Naive thymus-derived CD8-positive, alpha-beta T cell (primary cell): ENCODE measurements around the gene NDE1. TPM values are rescaled to one million over a fixed set of nuclear protein-coding genes. Genes with fewer than 3 reads are reported as not detected.
A peak's percentile ranks its signal among the peaks of the same experiment; 100 is the strongest.

Experiments
- ATAC-seq, 2 donors: fragments of 150-1000 bp; cut with Tn5 transposase in 1 of 2; sonication (Bioruptor Pico), chemical (Tn5 transposase) in 1 of 2; 1 replicate in 1 of 2; 2 replicates in 1 of 2; pipeline ENCODE4 v1.10.0; 2021; ENCODE audit warnings: mild to moderate bottlenecking in 2 of 2, moderate library complexity in 2 of 2
- POLR2A ChIA-PET: fragments of 350-600 bp; sonication (Branson Sonifier 250); formaldehyde crosslinking; loops from one replicate; lab custom pipeline; 2021; ENCODE audit warnings: antibody characterized with exemption; lab: Charles Lee
- DNase-seq, 10 donors: peaks; one replicate each; pipeline versions ENCODE4 v3.0.0 to v3.0.0-alpha.2; 2020 to 2022
- H3K27ac Mint-ChIP-seq, 10 donors: one replicate each; pipeline ENCODE4 v1.8.0; 2020 to 2022; ENCODE audit warnings: mild to moderate bottlenecking in 10 of 10, mixed read lengths in 10 of 10, moderate library complexity in 4 of 10, inconsistent platforms in 1 of 10
- H3K27me3 Mint-ChIP-seq, 5 donors: one replicate each; pipeline ENCODE4 v1.8.0; 2021 to 2022; ENCODE audit warnings: mixed read lengths in 5 of 5
- H3K36me3 Mint-ChIP-seq, 3 donors: one replicate each; pipeline ENCODE4 v1.8.0; 2020 to 2022; ENCODE audit warnings: mixed read lengths in 3 of 3, mild to moderate bottlenecking in 2 of 3, inconsistent platforms in 1 of 3
- H3K4me1 Mint-ChIP-seq, 4 donors: one replicate each; pipeline ENCODE4 v1.8.0; 2021 to 2022; ENCODE audit warnings: mixed read lengths in 4 of 4
- H3K4me3 Mint-ChIP-seq, 10 donors: one replicate each; pipeline ENCODE4 v1.8.0; 2020 to 2022; ENCODE audit warnings: mild to moderate bottlenecking in 10 of 10, mixed read lengths in 10 of 10, moderate library complexity in 6 of 10, inconsistent platforms in 1 of 10
- H3K9me3 Mint-ChIP-seq, 9 donors: one replicate each; pipeline ENCODE4 v1.8.0; 2020 to 2022; ENCODE audit warnings: mixed read lengths in 9 of 9, mild to moderate bottlenecking in 3 of 9, inconsistent platforms in 1 of 9, moderate library complexity in 1 of 9
- polyA plus RNA-seq, 3 donors: library from polyadenylated mRNA; unstranded; fragments of 300-500 nt; fragmentation: Illumina TruSeq; gene quantifications; one replicate each; pipeline ENCODE4 v1.2.3, GENCODE V29; 2021
- total RNA-seq, 8 experiments: library from RNA in 2 of 8; stranded (reverse) in 2 of 8; gene quantifications; one replicate each; pipeline ENCODE4 v1.2.3 and lab custom pipeline; 2021 to 2026

NDE1 gene
- total and polyA plus RNA-seq, 5 experiments from 2014 or later, result 23.5 to 138 (median 59.1) TPM

DNA sequence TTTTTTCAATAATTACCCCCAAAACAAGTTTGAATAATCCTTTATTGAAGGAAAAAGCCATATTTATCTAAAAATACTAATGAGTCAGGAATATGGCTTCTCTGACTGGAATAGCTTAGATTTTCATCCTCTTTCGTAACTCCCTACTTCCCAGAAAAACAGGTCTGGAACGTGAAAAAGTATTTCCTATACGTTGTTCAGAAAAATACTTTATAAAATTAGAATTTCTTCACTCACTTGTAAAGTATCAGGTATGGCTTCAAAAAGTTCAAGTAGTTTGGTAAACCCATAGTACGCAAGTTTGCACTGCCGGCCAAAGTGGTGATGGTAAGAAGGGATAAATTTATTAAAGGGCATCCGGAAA lies 40.8 kb upstream of the NDE1 start:
- POLR2A ChIA-PET, result no interaction called here
- H3K4me1 Mint-ChIP-seq, result peaks cover 2 to 17% (median 7%) of the 10 kb centered on the region in 4 donors
- ATAC-seq, result no peak
- H3K9me3 Mint-ChIP-seq, result no peaks in the 10 kb centered on the region
- peak overlapping the region in 1 of 10 donors; percentile 47 for H3K27ac Mint-ChIP-seq
- H3K27me3 Mint-ChIP-seq, result no peaks in the 10 kb centered on the region
- DNase-seq, result no peak
- peaks cover 0 to 100% (median 32%) of the 10 kb centered on the region in 3 donors for H3K36me3 Mint-ChIP-seq
- H3K4me3 Mint-ChIP-seq, result no peak overlapping the region

DNA sequence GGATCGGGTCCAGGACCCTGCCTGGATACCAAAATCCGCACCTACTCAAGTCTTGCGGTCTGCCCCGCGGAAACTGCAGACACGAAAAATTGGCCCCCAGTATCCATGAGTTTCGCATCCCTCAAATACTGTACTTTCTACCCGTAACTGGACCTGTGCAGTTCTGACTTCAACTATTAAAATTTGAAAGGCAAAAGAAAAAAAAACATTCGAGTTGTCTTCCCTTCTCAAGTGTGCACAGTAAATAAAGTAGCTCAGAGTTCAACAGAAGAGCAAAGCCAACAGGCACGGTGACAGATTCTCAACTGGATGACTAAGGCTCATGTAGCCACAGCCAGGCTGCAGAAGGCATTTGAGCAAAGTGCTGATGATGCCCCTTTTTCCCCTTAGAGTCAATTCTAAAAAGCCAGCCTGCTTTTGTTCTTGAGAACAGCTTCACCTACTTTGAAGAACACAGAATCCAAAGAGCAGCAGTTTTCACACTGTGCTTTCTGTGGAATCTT lies 39.6 kb upstream of the NDE1 start:
- Mint-ChIP-seq H3K9me3 (no peaks in the 10 kb centered on the region), H3K4me3 (no peak overlapping the region), H3K36me3 (peaks cover 0 to 98% (median 31%) of the 10 kb centered on the region in 3 donors), H3K27ac (peak overlapping the region in 4 of 10 donors; percentile 1 to 48 (median 14)), H3K27me3 (no peaks in the 10 kb centered on the region), H3K4me1 (peaks cover 2 to 17% (median 7%) of the 10 kb centered on the region in 4 donors)
- DNase-seq (no peak), ATAC-seq (no peak)
- POLR2A ChIA-PET, result no interaction called here

DNA sequence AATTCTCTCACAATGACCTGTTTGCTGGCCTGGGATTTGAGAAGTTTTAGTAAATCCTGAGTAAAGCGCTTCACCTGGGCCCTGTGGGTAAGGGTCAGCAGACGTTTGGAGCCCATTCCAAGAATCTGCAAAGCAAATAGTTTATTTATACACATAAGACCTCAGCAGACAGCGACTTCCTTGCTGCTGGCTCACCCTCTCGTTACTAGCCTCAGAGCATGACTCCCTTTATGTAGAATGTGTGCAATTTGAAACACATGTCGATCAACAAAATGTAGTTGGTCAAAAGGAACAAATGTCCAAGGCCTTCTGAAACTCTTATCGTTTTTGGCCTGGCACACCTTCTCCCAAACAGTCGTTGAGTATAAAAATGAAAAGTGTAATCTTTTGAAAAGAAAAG lies 38.4 kb upstream of the NDE1 start:
- ATAC-seq (no peak), DNase-seq (no peak)
- H3K27ac Mint-ChIP-seq, result peak overlapping the region in 6 of 10 donors; percentile 4 to 58 (median 32)
- no peaks in the 10 kb centered on the region for H3K27me3 Mint-ChIP-seq
- H3K36me3 Mint-ChIP-seq, result peaks cover 0 to 98% (median 40%) of the 10 kb centered on the region in 3 donors
- H3K9me3 Mint-ChIP-seq, result no peaks in the 10 kb centered on the region
- H3K4me3 Mint-ChIP-seq, result no peak overlapping the region
- H3K4me1 Mint-ChIP-seq, result peaks cover under 1 to 7% (median 3%) of the 10 kb centered on the region in 4 donors
- POLR2A ChIA-PET, result no interaction called here

DNA sequence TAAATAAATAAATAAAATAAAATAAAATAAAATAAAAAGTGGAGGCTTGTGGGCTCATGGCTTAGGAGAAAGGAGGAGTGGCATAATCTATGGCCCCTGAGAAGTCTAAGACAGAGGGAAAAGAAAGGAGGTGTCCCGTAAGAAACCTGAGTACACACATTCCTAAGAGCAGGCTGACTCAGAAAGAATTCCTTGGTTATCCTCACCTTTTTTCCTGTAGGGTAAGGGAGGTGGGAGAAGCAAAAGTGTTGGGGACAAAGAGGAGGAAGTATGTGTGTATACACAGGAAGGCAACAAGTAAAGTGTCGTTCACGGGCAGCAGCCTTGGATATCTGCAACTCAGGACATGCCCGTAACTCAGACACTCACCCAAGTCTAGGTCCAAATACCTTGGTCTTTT lies 36.4 kb upstream of the NDE1 start:
- DNase-seq, result no peak
- Mint-ChIP-seq H3K36me3 (peaks cover 0 to 98% (median 39%) of the 10 kb centered on the region in 3 donors), H3K27me3 (no peaks in the 10 kb centered on the region), H3K9me3 (no peaks in the 10 kb centered on the region), H3K4me3 (peak overlapping the region in 1 of 10 donors; percentile 32), H3K27ac (peak overlapping the region in 2 of 10 donors; percentile 43 to 62), H3K4me1 (peaks cover 0 to 9% (median 0%) of the 10 kb centered on the region in 4 donors)
- POLR2A ChIA-PET, result interaction anchor here (0.6 kb wide), 1 partner anchor 1331 kb away, joined by 3 read pairs; no protein-coding TSS in a partner anchor
- ATAC-seq, result no peak

DNA sequence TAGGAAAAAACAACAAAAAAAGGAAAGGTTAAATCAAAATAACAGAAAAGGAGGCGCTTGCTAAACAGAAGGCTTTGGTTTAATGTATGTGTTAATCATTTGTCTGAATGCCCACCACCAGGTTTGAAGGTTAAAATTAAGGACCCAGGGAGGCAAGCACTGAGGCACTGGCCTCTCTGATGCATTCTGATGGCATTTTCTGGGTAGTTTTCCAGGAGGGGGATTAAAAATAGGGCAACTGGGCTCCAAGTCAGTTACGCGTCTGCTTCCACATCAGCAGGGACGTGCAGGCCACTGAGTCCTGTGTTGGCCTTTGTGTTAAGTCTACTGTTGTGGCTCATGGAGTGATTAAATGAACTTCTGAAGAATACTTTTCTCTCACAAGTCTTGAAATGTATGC lies 34.0 kb upstream of the NDE1 start:
- H3K27me3 Mint-ChIP-seq, result no peaks in the 10 kb centered on the region
- DNase-seq, result no peak
- POLR2A ChIA-PET, result no interaction called here
- no peak for ATAC-seq
- H3K27ac Mint-ChIP-seq, result peak overlapping the region in 3 of 10 donors; percentile 0 to 84 (median 37)
- peaks cover 0 to 11% (median 2%) of the 10 kb centered on the region in 4 donors for H3K4me1 Mint-ChIP-seq
- no peaks in the 10 kb centered on the region for H3K9me3 Mint-ChIP-seq
- peaks cover 4 to 97% (median 40%) of the 10 kb centered on the region in 3 donors for H3K36me3 Mint-ChIP-seq
- no peak overlapping the region for H3K4me3 Mint-ChIP-seq

DNA sequence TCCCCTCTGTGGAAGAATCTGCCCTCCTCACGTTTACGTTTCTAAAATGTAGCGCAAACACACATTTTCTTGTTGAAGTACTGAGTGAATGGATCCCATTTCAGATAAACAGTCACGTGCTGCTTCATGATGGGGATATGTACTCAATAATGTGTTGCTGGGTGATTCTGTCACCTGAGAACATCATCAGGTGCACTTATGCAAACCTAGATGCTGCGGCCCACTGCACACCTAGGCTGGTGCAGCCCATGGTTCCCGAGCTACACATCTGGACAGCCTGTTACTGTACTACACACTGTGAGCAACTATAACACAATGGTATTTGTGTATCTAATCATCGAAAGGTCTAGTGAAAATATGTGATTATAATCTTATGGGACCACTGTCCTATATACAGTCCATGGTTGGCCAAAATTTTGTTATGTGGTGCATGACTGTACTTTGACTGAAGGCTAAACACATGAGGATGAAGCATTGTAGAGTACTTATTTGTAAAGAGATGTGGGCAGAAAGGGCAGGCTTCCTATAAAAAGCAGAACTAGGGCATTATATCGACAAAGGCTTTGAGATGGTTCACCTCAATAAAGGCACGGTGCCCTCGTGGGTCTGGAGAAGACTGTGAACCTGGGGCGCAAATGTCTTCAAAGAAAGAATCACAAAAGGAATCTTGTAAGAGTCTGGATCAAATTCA lies 33.4 kb upstream of the NDE1 start:
- H3K4me3 Mint-ChIP-seq, result no peak overlapping the region
- POLR2A ChIA-PET, result no interaction called here
- H3K9me3 Mint-ChIP-seq, result no peaks in the 10 kb centered on the region
- H3K27ac Mint-ChIP-seq, result peak overlapping the region in 5 of 10 donors; percentile 2 to 43 (median 24)
- peaks cover 4 to 97% (median 38%) of the 10 kb centered on the region in 3 donors for H3K36me3 Mint-ChIP-seq
- no peaks in the 10 kb centered on the region for H3K27me3 Mint-ChIP-seq
- DNase-seq (no peak), ATAC-seq (no peak)
- H3K4me1 Mint-ChIP-seq, result peaks cover 0 to 11% (median 2%) of the 10 kb centered on the region in 4 donors

DNA sequence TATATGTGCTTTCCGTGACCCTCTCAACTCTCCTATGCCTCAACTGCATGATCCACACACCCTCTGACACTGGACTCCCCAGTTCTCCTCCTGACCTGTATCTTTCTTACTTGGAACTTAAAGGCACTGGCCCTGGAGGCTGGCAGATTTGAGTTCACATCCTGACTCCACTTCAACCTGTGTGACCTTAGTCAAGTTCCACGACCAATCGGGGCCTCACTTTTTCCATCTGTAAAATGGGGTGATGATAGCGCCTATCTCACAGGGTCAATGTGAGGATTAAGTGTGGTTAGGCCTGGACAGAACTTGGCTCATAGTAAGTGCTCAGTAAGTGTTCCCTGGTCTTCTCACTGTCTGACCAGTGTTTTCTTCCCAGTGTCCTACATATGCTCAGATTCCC lies 32.1 kb upstream of the NDE1 start:
- no peak for DNase-seq
- peak overlapping the region in 7 of 10 donors; percentile 27 to 93 (median 51) for H3K27ac Mint-ChIP-seq

DNA sequence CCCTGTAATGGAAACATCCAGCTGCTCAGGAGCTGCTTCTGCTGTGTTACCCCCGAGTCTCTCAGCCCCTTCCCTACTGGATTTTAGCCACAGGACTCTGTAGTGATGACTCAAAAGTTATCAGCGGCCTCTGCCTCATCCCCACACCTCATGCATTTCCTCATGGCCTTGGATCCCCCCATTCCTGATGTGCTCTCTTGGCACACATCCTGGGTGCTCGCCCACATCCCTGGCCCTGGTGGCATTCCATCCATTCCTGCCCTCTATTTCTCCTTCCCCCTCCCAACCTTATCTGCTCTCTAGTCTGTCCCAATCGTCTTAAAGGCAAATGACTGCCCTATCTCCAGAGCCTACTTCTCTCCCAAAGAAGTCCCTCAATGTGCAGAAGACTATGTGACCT lies 31.7 kb upstream of the NDE1 start:
- ATAC-seq, result no peak
- POLR2A ChIA-PET, result interaction anchor here (0.6 to 1.4 kb wide), 2 partner anchors 24 to 142 kb away, joined by 4 to 6 read pairs; partner anchors contain the start of gene MARF1
- DNase-seq, result no peak
- Mint-ChIP-seq H3K27ac (peak overlapping the region; percentile 21 to 93 (median 60)), H3K9me3 (no peaks in the 10 kb centered on the region), H3K4me1 (peaks cover 0 to 11% (median 2%) of the 10 kb centered on the region in 4 donors), H3K27me3 (no peaks in the 10 kb centered on the region), H3K36me3 (peaks cover 4 to 95% (median 30%) of the 10 kb centered on the region in 3 donors), H3K4me3 (no peak overlapping the region)

More for the DNA sequence above, 32.1 kb upstream of the NDE1 start:
- peaks cover 4 to 97% (median 31%) of the 10 kb centered on the region in 3 donors for H3K36me3 Mint-ChIP-seq
- no peak overlapping the region for H3K4me3 Mint-ChIP-seq
- H3K27me3 Mint-ChIP-seq, result no peaks in the 10 kb centered on the region
- ATAC-seq, result no peak
- H3K9me3 Mint-ChIP-seq, result no peaks in the 10 kb centered on the region
- peaks cover 0 to 11% (median 2%) of the 10 kb centered on the region in 4 donors for H3K4me1 Mint-ChIP-seq
- POLR2A ChIA-PET, result no interaction called here

DNA sequence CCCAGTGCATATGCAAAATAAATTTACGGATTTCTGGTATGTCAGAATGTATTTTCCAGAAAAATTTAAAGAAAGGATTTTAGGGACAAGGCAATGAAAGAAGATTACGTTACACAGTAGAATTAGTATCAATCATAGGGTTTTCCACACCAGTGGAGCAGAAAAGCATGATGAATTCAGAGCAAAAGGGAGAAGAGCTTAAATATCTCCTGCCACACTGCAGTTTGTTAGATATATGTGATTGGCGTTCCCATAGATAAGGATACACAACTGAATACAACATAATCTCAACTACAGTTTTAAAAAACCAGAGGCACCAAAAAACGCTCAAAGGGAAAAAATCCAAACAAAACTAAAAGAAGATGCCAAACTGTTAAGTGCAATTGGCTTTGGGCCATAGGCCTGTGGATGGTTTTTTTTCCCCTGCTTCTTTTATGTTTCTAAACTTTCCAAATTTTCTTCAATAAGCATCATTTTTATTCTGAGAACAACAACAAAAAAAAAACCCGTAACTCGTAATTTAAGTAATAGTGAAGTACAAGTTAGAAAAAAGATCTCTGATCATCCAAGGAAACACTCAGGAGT lies 29.3 kb upstream of the NDE1 start:
- H3K27me3 Mint-ChIP-seq, result no peaks in the 10 kb centered on the region
- H3K4me3 Mint-ChIP-seq, result no peak overlapping the region
- DNase-seq (no peak), ATAC-seq (no peak)
- POLR2A ChIA-PET, result no interaction called here
- peaks cover 7 to 97% (median 34%) of the 10 kb centered on the region in 3 donors for H3K36me3 Mint-ChIP-seq
- peak overlapping the region in 4 of 10 donors; percentile 19 to 70 (median 46) for H3K27ac Mint-ChIP-seq
- no peaks in the 10 kb centered on the region for H3K9me3 Mint-ChIP-seq
- peaks cover 0 to 14% (median 4%) of the 10 kb centered on the region in 4 donors for H3K4me1 Mint-ChIP-seq

DNA sequence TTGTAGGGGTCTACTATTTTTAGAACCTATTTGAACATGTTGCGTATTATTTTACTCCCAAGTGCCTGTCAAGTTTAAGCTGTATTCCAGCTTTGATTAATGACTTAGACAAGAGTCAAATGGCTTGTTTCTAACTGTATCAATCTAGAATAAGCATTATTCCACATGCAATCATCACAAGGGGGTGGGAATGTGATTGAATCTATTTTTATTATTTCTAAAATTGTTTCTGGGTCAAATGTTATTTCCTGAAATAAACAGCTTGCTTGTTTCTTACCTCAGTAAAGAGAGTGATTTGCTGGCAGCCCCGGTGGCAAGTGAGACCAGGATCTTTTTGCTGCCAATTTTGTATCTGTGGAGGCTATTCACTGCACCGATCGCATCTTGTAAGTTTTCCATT lies 28.6 kb upstream of the NDE1 start:
- Mint-ChIP-seq H3K27ac (peak overlapping the region in 5 of 10 donors; percentile 23 to 83 (median 78)), H3K9me3 (no peaks in the 10 kb centered on the region), H3K4me1 (peaks cover 0 to 15% (median 5%) of the 10 kb centered on the region in 4 donors), H3K36me3 (peaks cover 8 to 97% (median 28%) of the 10 kb centered on the region in 3 donors), H3K4me3 (no peak overlapping the region), H3K27me3 (no peaks in the 10 kb centered on the region)
- DNase-seq (no peak), ATAC-seq (no peak)
- POLR2A ChIA-PET, result interaction anchor here (1.8 kb wide), 1 partner anchor 21 kb away, joined by 10 read pairs; the partner anchor contains the start of gene MARF1

DNA sequence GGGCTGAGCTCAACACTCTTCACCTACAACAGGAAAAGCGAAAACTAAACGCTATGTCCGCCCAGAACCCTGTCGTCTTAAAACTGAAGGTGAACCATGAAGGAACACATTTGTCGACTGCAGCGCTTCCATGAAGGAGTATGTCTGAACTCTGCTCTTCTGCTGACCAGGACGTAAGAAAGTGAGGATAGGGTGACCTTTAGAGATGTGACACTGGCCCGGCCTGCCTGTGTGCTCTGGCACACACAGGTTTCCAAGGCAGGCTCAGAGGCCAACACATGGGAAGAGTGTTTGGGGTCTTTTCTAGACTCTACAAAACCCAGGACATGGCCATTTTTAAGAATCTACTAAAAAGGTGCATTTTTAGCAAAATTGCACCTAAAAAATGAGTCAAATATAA lies 28.2 kb upstream of the NDE1 start:
- H3K4me3 Mint-ChIP-seq, result no peak overlapping the region
- H3K9me3 Mint-ChIP-seq, result no peaks in the 10 kb centered on the region
- H3K27ac Mint-ChIP-seq, result peak overlapping the region in 8 of 10 donors; percentile 23 to 83 (median 76)
- POLR2A ChIA-PET, result interaction anchor here (0.7 to 1.8 kb wide), 3 partner anchors 21 to 50 kb away, joined by 3 to 10 read pairs (median 4); partner anchors contain the start of gene MARF1
- DNase-seq, result no peak
- no peaks in the 10 kb centered on the region for H3K27me3 Mint-ChIP-seq
- no peak for ATAC-seq
- H3K4me1 Mint-ChIP-seq, result peaks cover 0 to 13% (median 5%) of the 10 kb centered on the region in 4 donors
- peaks cover 8 to 97% (median 26%) of the 10 kb centered on the region in 3 donors for H3K36me3 Mint-ChIP-seq

DNA sequence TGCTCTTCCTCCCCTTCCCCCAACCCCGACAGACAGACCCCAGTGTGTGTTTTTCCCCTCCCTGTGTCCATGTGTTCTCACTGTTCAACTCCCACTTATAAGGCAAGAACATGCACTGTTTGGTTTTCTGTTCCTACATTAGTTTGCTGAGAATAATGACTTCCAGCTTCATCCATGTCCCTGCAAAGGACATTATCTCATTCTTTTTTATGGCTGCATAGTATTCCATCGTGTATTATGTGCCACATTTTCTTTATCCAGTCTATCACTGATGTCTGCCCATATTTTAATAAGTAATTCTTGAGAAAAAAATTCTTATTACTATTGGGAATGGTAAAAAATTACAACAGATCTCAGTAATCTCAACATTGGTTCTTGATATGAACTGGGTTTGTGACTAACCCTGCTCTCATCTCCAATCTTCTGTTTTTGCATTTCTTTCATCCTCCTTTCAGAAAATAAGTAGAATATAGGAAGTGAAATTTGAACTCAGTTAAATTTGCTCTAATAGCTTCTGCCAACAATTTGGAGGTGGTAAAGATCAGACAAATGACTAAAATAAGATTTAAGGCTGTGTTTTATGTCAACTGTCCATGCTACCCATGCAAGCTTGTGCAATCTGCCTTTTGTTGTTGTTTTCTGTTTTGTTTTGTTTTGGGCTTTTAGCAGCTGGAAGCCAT lies 18.2 kb upstream of the NDE1 start:
- Mint-ChIP-seq H3K36me3 (peaks cover 12 to 92% (median 43%) of the 10 kb centered on the region in 3 donors), H3K9me3 (no peaks in the 10 kb centered on the region), H3K4me1 (peaks cover 10 to 64% (median 48%) of the 10 kb centered on the region in 4 donors), H3K4me3 (no peak overlapping the region), H3K27ac (peak overlapping the region in 5 of 10 donors; percentile 10 to 97 (median 40)), H3K27me3 (no peaks in the 10 kb centered on the region)
- DNase-seq (no peak), ATAC-seq (no peak)
- POLR2A ChIA-PET, result interaction anchor here (0.8 to 1.2 kb wide), 3 partner anchors 9 to 11 kb away, joined by 3 to 4 read pairs (median 3); partner anchors contain the start of gene MARF1
